ENCODE results near the gene CABLES1.

Gene CABLES1

DNA sequence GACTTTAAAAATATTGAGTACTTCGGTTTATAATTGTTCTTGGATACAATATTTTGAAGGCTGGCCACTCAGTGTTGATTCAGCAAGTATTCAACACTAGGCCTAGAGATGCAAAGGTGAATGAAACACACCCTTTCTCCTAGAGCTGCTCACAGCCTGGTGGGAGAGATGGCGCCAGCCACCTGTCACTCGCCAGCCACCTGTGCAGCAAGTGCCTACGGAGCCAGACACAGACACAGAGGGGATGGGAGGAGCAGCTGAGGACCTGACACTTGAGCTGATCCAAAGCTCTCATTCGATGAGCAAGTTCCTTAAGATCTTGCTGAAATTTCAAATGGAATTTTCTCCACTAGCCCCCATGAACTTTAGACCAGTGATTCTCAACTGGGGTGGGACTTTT lies 166.7 kb downstream of the CABLES1 start:
- DNase-seq (ENCODE audit: low read depth in 2 of 2) = no peak

DNA sequence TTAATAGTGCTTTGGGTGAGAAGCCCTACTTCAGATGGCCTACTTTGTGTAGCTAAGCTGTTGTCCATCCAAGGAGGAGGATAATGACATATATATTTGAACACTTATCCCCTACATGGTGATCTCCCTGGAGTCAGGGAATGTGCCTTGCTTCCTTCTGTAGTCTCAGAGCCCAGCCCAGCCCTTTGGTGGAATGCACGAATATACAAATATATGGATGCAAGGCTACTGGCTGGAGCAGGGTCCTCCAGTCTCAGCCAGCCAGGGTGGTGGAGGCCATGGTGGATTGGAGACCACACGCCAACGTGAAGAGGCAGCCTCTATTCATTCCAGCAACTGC lies 167.2 kb downstream of the CABLES1 start:
- DNase-seq (ENCODE audit: low read depth in 2 of 2) = no peak

DNA sequence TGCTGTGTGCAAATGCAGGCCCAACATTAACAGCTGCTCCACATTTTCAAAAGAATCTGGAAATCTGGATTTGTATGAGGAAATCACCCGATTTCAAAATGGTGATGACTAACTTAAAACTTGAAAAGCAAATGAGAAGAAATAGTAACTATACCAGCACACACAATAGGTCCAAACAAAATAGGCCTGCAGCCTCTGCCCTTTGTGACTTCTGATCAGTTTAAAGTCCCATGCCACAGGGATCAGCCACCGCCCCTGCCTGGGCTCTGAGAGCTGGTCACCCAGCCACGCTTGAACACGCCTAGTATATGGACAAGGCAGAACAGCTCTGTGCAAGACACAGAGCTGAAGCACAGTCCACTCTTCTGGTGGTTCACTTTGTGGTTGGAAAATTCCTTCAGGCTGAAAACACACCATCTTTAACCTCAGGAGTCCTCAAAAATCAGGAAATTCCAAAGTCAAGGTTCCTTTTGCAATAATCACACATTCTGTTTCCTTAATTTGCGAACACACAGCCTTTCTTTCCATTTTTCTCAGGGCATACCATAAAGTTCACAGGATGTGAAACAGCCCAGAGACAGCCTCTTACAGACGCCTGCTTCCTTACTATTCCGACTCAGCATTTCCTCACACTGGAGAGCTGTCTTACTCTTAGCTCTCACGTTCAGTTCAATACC lies 167.7 kb downstream of the CABLES1 start:
- DNase-seq (ENCODE audit: low read depth in 2 of 2) = no peak

DNA sequence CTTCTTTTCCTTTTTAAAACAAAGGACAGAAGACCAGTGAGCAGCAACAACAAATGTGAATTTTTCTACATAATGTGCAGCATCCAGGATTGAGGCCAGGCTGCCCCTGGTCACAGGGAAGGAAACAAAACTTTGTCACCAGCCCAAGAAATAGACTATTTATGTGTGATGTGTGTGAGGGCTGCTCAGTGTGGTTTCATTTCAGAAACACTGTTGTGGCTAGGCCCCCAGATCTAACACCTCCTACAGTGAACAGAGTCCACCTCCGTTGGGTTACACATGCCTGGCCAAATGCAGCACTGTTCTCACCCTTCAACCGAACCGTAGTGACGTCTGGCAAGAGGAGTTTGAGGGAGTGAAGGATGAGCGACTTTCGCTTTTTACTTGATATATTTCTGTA lies 171.5 kb downstream of the CABLES1 start:
- DNase-seq (ENCODE audit: low read depth in 2 of 2) = no peak

DNA sequence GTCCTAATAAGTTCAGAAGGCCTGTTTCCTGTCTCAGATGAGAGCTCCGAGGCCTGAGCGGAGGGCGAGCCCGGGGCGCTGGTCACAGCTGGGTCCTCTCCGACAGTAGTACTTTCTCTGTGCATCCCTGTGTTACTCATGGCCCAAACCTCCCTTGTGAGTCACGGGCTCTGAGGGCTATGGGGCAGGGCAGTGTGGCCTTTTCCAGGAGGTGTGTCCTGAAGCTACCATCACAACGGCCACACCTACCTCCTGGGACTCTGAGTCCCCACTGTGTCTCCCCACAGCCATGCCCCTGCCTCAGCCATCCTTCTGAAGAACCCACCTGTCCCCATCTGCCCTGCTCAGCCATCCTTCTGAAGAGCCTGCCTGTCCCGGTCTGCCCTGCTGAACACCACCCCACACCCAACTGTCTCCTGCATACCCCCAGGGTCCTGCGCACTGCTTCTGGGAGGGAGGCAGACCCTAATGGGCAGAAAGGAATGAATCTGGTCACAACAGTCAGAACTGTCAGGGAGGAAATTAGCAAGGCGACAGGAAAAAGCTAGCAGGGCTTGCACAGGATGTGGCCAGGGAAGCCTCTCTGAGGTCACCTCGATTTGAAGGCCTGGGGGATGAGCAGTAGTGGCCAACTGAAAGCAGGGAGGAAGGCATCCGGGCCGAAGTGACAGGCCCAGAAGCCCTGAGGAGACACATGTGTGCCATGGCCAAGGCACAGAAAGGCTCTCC lies 172.4 kb downstream of the CABLES1 start:
- no peak for DNase-seq (ENCODE audit: low read depth in 2 of 2)
